GM18511 (cell line): ENCODE data around the gene HRG.
"Not testable (repeated sequence)": the region's sequence is repeated elsewhere in the genome, so short reads cannot be mapped to it uniquely, and the experiment has no call there.

Experiments used
- ATAC-seq: cut with Tn5 transposase; IDR thresholded peaks from one replicate; pipeline ENCODE4 v1.9.1; 2021; ENCODE audit warnings: mild to moderate bottlenecking, moderate library complexity; ENCODE audit not compliant: unreplicated experiment

The HRG gene, protein sequence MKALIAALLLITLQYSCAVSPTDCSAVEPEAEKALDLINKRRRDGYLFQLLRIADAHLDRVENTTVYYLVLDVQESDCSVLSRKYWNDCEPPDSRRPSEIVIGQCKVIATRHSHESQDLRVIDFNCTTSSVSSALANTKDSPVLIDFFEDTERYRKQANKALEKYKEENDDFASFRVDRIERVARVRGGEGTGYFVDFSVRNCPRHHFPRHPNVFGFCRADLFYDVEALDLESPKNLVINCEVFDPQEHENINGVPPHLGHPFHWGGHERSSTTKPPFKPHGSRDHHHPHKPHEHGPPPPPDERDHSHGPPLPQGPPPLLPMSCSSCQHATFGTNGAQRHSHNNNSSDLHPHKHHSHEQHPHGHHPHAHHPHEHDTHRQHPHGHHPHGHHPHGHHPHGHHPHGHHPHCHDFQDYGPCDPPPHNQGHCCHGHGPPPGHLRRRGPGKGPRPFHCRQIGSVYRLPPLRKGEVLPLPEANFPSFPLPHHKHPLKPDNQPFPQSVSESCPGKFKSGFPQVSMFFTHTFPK

DNA sequence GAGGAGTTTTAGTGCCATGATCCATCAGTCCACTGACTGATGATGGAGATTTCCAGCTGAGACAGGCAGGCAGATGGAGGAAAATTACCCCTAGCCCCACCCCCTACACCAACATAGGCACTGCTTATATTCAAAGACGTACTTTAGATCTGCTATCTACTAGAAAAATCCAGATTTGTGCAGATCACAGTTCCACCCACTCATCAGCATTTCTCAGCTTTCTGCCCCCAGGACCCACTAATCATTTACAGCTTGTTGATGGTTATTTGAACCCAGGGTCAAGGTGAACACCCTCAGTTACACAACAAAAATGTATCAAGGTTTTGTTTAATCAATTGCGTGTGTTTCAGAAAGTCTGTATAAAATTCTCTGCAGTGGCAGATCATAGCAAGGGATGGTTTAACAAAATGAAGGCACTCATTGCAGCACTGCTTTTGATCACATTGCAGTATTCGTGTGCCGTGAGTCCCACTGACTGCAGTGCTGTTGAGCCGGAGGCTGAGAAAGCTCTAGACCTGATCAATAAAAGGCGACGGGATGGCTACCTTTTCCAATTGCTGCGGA lies at the start of gene HRG:
HRG (plus strand) TSS at position 390 of the 564 bp plus-strand sequence; CDS start at position 408, 18 bp downstream.
- ATAC-seq, result no peak

DNA sequence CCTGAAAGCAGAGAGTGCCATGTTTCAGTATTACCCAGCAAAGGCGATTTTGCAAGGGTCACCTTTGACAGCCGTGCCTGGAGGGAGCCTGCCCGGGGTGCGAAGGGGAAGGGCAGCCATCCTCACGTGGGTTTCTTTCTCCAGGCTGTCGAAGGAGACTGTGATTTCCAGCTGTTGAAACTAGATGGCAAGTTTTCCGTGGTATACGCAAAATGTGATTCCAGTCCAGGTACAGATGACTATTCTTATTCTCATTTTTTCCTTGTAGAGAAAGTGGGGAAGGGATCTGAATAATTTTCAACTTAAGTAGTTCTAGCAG lies 49.6 kb upstream of the HRG start:
- ATAC-seq, result no peak

DNA sequence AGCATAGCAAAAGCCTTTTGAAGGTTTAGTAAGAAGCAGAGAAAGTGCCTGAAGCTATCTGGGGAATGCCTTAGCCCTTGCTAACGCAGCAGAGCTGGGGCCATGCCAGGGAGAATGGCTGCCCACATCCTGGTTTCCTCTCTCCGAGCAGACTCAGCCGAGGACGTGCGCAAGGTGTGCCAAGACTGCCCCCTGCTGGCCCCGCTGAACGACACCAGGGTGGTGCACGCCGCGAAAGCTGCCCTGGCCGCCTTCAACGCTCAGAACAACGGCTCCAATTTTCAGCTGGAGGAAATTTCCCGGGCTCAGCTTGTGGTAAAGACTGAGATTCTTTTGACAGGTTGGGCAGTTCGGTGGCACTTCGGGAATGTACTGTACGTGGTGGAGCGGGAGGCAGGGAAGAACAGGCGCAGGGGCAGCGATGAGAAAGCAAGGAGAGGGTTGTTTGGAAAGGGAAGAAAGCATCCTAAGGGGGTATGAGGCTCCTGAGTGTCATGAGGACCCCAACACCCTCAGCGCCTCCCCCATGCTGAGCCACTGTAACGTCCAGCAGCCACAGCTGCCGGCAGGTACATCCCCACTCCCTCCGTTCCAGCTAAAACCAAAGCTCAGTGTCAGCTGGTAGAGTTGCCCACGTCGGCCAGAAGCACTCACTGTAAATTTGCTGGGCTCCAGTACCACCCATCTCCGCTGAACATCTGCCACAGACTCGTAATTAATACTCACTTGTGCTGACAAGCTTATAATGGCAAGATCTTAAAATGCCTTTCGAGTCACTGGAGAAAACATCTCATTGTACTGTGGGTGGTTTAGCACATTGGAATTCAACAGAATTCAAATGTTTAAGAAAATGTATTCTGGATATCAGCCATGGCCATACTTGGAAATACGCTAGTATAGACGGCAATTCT lies 48.5 kb upstream of the HRG start:
- peak; percentile 94 for ATAC-seq

GRCh38 chr3:186618318-186618938 lies 47.4 kb upstream of the HRG start:
- ATAC-seq, result no peak

DNA sequence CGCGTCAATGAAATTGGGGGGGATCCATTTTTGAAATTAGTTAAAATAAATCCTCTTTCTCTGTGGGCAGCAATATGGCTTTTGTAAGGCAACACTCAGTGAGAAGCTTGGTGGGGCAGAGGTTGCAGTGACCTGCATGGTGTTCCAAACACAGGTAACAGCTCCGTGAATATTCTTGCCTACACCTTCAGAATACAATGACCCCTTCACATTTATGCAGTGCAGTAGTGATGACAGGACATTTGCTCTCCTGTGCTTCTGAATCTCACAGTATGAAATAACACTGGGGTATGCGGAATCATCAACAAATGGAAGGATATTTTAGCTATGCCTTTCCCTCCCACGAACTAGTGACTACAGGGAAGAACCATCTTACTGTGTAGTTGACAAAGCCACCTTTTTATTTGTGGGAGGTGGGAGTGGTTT lies 46.0 kb upstream of the HRG start:
- ATAC-seq, result no peak

DNA sequence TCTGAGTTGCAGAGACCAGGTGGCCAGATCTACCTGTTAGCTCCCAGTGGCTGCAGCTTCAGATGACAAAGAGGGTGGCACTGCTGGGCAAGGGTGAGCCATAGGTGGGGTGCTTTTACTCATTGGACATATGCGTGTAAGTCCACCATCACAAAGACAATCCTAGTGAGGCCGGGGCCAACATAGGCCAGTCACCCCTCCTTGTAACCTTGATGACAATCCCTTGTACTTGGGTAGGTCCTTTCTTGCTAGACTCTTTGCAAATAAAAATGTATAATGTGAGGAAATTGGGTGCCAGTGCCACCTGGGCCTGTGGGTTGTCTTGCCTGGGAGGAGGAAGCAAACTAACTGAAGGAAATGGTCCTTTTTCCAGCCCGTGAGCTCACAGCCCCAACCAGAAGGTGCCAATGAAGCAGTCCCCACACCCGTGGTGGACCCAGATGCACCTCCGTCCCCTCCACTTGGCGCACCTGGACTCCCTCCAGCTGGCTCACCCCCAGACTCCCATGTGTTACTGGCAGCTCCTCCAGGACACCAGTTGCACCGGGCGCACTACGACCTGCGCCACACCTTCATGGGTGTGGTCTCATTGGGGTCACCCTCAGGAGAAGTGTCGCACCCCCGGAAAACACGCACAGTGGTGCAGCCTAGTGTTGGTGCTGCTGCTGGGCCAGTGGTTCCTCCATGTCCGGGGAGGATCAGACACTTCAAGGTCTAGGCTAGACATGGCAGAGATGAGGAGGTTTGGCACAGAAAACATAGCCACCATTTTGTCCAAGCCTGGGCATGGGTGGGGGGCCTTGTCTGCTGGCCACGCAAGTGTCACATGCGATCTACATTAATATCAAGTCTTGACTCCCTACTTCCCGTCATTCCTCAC lies 45.4 kb upstream of the HRG start:
- no peak for ATAC-seq

DNA sequence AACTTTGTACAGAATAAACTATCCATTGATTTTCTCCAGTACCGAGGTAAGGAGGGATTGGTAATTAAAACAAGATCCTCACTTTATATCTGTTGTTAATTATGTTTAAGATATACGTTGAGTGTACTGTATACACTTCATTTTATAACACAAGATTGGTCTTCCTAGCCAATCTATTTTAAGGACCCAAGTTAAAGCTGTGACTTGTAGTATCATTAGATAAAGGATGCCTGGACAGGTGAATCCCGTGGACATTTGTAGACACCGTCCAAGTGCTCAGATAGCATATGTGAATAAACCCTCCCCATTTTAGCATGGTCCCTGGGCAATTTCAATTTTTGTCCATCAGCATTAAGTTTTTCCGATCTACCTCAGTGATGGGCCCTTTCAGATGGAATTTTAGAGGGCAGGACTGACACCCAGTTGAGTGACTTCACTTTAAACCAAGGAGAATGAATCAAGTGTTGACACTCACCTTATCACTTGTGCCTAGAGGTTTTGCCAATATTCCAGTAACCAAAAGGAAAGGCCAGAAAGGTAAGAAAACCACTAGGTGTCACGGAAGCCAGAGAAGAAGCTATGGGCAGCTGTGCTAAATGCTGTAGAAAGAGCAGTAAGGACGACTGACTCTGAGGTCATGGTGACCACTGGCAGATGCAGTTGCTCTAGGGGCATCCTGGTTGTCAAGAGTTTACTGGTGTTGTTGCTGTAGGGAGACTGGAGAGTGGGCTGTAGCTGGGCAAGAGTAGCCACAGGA lies 43.7 kb upstream of the HRG start:
- ATAC-seq, result no peak

- ATAC-seq, result no peak
These were observed 43.0 kb upstream of the HRG start for GRCh38 chr3:186622651-186623310.

- ATAC-seq, result no peak
These were observed 41.2 kb upstream of the HRG start for GRCh38 chr3:186624598-186624997.

DNA sequence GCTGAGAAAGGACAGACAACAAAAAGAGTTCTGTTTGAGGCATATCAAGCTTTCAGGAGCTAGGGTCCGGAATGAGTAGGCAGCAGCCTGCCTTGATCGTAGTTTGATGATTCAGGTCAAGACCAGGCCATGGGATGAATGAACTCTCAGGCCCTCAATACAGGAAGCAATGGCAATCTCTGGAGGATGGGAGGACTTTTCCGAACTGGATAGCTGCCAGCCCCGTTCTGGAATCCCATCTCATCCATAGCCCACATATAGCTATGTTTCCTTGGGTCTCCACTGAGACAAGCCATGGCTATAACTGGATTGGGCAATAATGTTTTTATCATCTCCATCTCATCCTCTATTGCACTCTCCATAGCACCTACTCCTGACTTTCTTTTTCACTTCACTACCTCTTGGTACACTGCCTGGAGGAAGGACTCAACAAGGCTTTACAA lies 40.2 kb upstream of the HRG start:
- ATAC-seq, result no peak

- ATAC-seq, result no peak
These were observed 39.5 kb upstream of the HRG start for GRCh38 chr3:186626254-186626847.

- ATAC-seq, result no peak
These were observed 37.9 kb upstream of the HRG start for GRCh38 chr3:186627852-186628414.

- ATAC-seq, result no peak
These were observed 37.1 kb upstream of the HRG start for GRCh38 chr3:186628756-186629155.

DNA sequence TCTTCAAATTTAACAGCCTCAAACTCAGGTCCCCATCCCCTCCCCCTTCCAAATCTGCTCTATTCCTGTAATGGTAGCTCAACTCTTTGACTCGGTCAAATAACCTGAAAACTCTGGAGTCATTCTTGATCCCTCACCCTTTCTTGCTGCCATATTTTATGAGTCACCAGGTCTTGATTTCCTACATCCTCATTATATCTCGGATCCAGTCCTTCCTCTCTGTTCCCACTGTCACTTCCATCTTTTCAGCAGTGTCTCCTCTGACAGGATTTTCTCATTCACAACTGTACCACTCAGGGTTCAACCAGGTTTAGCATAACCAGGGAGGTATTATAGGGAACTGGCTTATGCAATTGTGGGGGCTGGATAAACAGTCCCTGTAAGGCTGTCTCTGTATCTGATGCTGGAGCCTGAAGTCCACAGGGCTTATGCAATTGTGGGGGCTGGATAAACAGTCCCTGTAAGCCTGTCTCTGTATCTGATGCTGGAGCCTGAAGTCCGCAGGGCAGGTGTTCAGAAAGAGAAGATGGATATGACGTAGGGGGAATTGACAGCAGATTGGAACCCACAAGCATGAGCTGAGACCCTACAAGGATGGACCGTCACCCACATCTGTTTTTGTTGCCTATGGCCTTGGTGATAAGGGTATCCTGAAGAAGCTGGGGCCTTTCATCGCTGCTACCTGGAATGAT lies 34.7 kb upstream of the HRG start:
- no peak for ATAC-seq

GRCh38 chr3:186633481-186633880 lies 32.3 kb upstream of the HRG start:
- ATAC-seq, result no peak

- not testable (repeated sequence) for ATAC-seq
These were observed 31.6 kb upstream of the HRG start for GRCh38 chr3:186634207-186634606.

GRCh38 chr3:186635532-186635931 lies 30.3 kb upstream of the HRG start:
- ATAC-seq, result no peak
